H1 (cell line): Measurements from ENCODE around the gene ZNF48. TPM values are rescaled to one million over a fixed set of nuclear protein-coding genes. Genes with fewer than 3 reads are reported as not detected.
A peak's percentile ranks its signal among the peaks of the same experiment; 100 is the strongest.

Source experiments
- CTCF ChIA-PET: fragments of 300-600 bp; sonication (Branson Sonifier 250); formaldehyde crosslinking; loops from one replicate; lab custom pipeline; 2021; ENCODE audit not compliant: partially characterized antibody; lab: Charles Lee
- POLR2A ChIA-PET: fragments of 300-600 bp; sonication (Branson Sonifier 250); formaldehyde crosslinking; loops from one replicate; lab custom pipeline; 2021; ENCODE audit warnings: inconsistent platforms; ENCODE audit not compliant: partially characterized antibody; lab: Charles Lee
- DNase-seq, 2 experiments: peaks; one replicate each; pipeline versions ENCODE4 v3.0.0 to v3.0.0-alpha.2; 2010 to 2022; ENCODE audit warnings: low spot score in 2 of 2, low read depth in 1 of 2, mixed read lengths in 1 of 2
- FAIRE-seq: peaks from 2 replicates; lab custom pipeline; 2011; peaks lifted over from hg19 to GRCh38; lab: Jason Lieb, UNC
- H2AFZ ChIP-seq: 2 replicates; pipeline ENCODE4 v1.8.1; 2012; ENCODE audit warnings: low read length, inconsistent platforms
- H2AK5ac ChIP-seq: 2 replicates; pipeline ENCODE4 v1.6.1; 2013; ENCODE audit warnings: low read depth, low read length
- H2BK120ac ChIP-seq: replicated peaks from 2 replicates; pipeline ENCODE3; 2013; ENCODE audit warnings: low read depth, low read length, inconsistent platforms
- H2BK12ac ChIP-seq: 2 replicates; pipeline ENCODE4 v1.6.1; 2013; ENCODE audit warnings: low read depth, low read length
- H2BK15ac ChIP-seq: 2 replicates; pipeline ENCODE4 v1.6.1; 2013; ENCODE audit warnings: low read length
- H2BK20ac ChIP-seq: 2 replicates; pipeline ENCODE4 v1.6.1; 2013; ENCODE audit warnings: low read length
- H2BK5ac ChIP-seq: 2 replicates; pipeline ENCODE4 v1.6.1; 2013; ENCODE audit warnings: low read depth, low read length
- H3K14ac ChIP-seq: 2 replicates; pipeline ENCODE4 v1.6.1; 2013; ENCODE audit warnings: inconsistent platforms; ENCODE audit not compliant: insufficient read length
- H3K18ac ChIP-seq: 2 replicates; pipeline ENCODE4 v1.6.1; 2013; ENCODE audit warnings: low read length; ENCODE audit errors: extremely low read depth
- H3K23ac ChIP-seq: 2 replicates; pipeline ENCODE4 v1.6.1; 2013; ENCODE audit warnings: inconsistent platforms; ENCODE audit not compliant: insufficient read length
- H3K23me2 ChIP-seq: 2 replicates; pipeline ENCODE4 v1.6.1; 2013; ENCODE audit warnings: low read depth, low read length
- H3K27ac ChIP-seq: 2 replicates; pipeline ENCODE4 v1.6.1; 2011; ENCODE audit warnings: low read depth, low read length, inconsistent platforms
- H3K27me3 ChIP-seq, 4 experiments: replicated peaks in 1 of 4; 1 replicate in 1 of 4; 2 replicates in 3 of 4; pipeline versions ENCODE4 v1.6.1 to v1.8.1; 2011 to 2013; ENCODE audit warnings: low read length in 3 of 4, mild to moderate bottlenecking in 3 of 4, inconsistent platforms in 2 of 4, mixed read lengths in 2 of 4, moderate library complexity in 1 of 4; ENCODE audit not compliant: control insufficient read depth in 3 of 4, insufficient read depth in 3 of 4; ENCODE audit errors: extremely low read depth in 1 of 4
- H3K36me3 ChIP-seq, 4 experiments: 2 replicates each; pipeline versions ENCODE4 v1.6.1 to v1.8.1; 2011 to 2013; ENCODE audit warnings: mild to moderate bottlenecking in 4 of 4, low read length in 3 of 4, moderate library complexity in 2 of 4, control low read depth in 1 of 4, inconsistent platforms in 1 of 4; ENCODE audit not compliant: insufficient read depth in 4 of 4, control insufficient read depth in 2 of 4
- H3K4ac ChIP-seq: replicated peaks from 2 replicates; pipeline ENCODE3; 2013; ENCODE audit warnings: low read length, low read depth, mixed read lengths, inconsistent platforms; ENCODE audit not compliant: insufficient read length
- H3K4me1 ChIP-seq, 4 experiments: replicated peaks in 1 of 4; 1 replicate in 1 of 4; 2 replicates in 3 of 4; pipeline versions ENCODE4 v1.6.1 to v1.8.1; 2011 to 2013; ENCODE audit warnings: low read length in 3 of 4, inconsistent platforms in 2 of 4, mixed read lengths in 1 of 4; ENCODE audit not compliant: insufficient read depth in 4 of 4, control insufficient read depth in 3 of 4
- H3K4me2 ChIP-seq, 2 experiments: 2 replicates each; pipeline versions ENCODE4 v1.6.1 to v1.8.1; 2011 to 2013; ENCODE audit warnings: low read depth in 2 of 2, low read length in 2 of 2, control low read depth in 1 of 2, inconsistent platforms in 1 of 2, mild to moderate bottlenecking in 1 of 2; ENCODE audit not compliant: insufficient read depth in 1 of 2
- H3K4me3 ChIP-seq, 4 experiments: fragments of 200-600, 300-600 bp in 1 of 4; sonication (generic), shearing (Covaris generic), sonication (Bioruptor Twin) in 1 of 4; 2 replicates each; pipeline versions ENCODE4 v1.5.1 to v1.8.1; 2011 to 2016; ENCODE audit warnings: low read length in 4 of 4, low read depth in 3 of 4, control low read depth in 2 of 4, inconsistent platforms in 2 of 4, mild to moderate bottlenecking in 2 of 4, mixed read lengths in 1 of 4, moderate library complexity in 1 of 4; ENCODE audit not compliant: insufficient read depth in 2 of 4; ENCODE audit errors: extremely low read depth in 1 of 4
- H3K56ac ChIP-seq: replicated peaks from 2 replicates; pipeline ENCODE3; 2013; ENCODE audit warnings: low read depth, mild to moderate bottlenecking, mixed read lengths, low read length, inconsistent platforms; ENCODE audit not compliant: insufficient read length
- H3K79me1 ChIP-seq: 2 replicates; pipeline ENCODE4 v1.6.1; 2013; ENCODE audit warnings: low read depth, low read length, control low read depth
- H3K79me2 ChIP-seq, 2 experiments: 2 replicates each; pipeline versions ENCODE4 v1.6.1 to v1.8.1; 2012 to 2013; ENCODE audit warnings: low read length in 2 of 2, mild to moderate bottlenecking in 2 of 2, inconsistent platforms in 1 of 2; ENCODE audit not compliant: insufficient read depth in 2 of 2, control insufficient read depth in 1 of 2
- H3K9ac ChIP-seq, 4 experiments: replicated peaks in 1 of 4; 1 replicate in 1 of 4; 2 replicates in 3 of 4; pipeline versions ENCODE4 v1.6.1 to v1.8.1; 2011 to 2013; ENCODE audit warnings: low read depth in 3 of 4, low read length in 3 of 4, control low read depth in 2 of 4, mild to moderate bottlenecking in 2 of 4, moderate library complexity in 2 of 4, inconsistent platforms in 1 of 4; ENCODE audit errors: extremely low read depth in 1 of 4
- H3K9me3 ChIP-seq, 2 experiments: 2 replicates each; pipeline versions ENCODE4 v1.6.1 to v1.8.1; 2012 to 2013; ENCODE audit warnings: mild to moderate bottlenecking in 2 of 2, moderate library complexity in 2 of 2, control low read depth in 1 of 2, inconsistent platforms in 1 of 2, low read depth in 1 of 2, low read length in 1 of 2, mixed read lengths in 1 of 2; ENCODE audit not compliant: insufficient read depth in 2 of 2
- H4K20me1 ChIP-seq, 2 experiments: replicated peaks in 1 of 2; 2 replicates each; pipeline versions ENCODE3 to v1.8.1; 2011 to 2013; ENCODE audit warnings: inconsistent platforms in 2 of 2, low read length in 2 of 2, mild to moderate bottlenecking in 1 of 2; ENCODE audit not compliant: insufficient read depth in 2 of 2, control insufficient read depth in 1 of 2
- H4K5ac ChIP-seq: 2 replicates; pipeline ENCODE4 v1.6.1; 2013; ENCODE audit warnings: low read length, low read depth, mixed read lengths, inconsistent platforms; ENCODE audit not compliant: insufficient read length
- H4K8ac ChIP-seq: 2 replicates; pipeline ENCODE4 v1.8.0; 2013; ENCODE audit warnings: mild to moderate bottlenecking, moderate library complexity, low read length, inconsistent platforms; ENCODE audit not compliant: insufficient read depth; ENCODE audit errors: extremely low read depth
- H4K91ac ChIP-seq: replicated peaks from 2 replicates; pipeline ENCODE3; 2013; ENCODE audit warnings: low read length, mixed read lengths, inconsistent platforms; ENCODE audit not compliant: insufficient read length
- CREB1 ChIP-seq: IDR thresholded peaks from 2 replicates; pipeline ENCODE4 v1.6.1; 2012; ENCODE audit warnings: inconsistent platforms
- JUN ChIP-seq: IDR thresholded peaks from 2 replicates; pipeline ENCODE4 v1.6.1; 2011; ENCODE audit warnings: low read depth, mild to moderate bottlenecking, improper control_type of control experiment, low read length
- KDM1A ChIP-seq: fragments of 200-600, 300-600 bp; sonication (generic); IDR thresholded peaks from 2 replicates; pipeline ENCODE4 v1.7.1; 2016; ENCODE audit warnings: mild to moderate bottlenecking, low read length, borderline replicate concordance
- NANOG ChIP-seq: IDR thresholded peaks from 2 replicates; pipeline ENCODE4 v1.6.1; 2011; ENCODE audit warnings: low read length, low read depth, mild to moderate bottlenecking, inconsistent platforms; ENCODE audit not compliant: insufficient read depth, poor library complexity, severe bottlenecking
- SRF ChIP-seq: IDR thresholded peaks from 2 replicates; pipeline ENCODE4 v1.6.1; 2011; ENCODE audit warnings: mild to moderate bottlenecking, low read depth, low read length, moderate library complexity
- TAF1 ChIP-seq: IDR thresholded peaks from 2 replicates; pipeline ENCODE4 v1.6.1; 2011; ENCODE audit warnings: mild to moderate bottlenecking, low read depth, low read length
- TCF12 ChIP-seq: IDR thresholded peaks from 2 replicates; pipeline ENCODE4 v1.6.1; 2011; ENCODE audit warnings: low read depth, mild to moderate bottlenecking, low read length
- WGBS, 2 experiments: shearing (Covaris generic) in 1 of 2; methylation state at CpG; one replicate each; pipeline versions ENCODE4 v1.1.6 to v1.1.7; 2013 to 2015; ENCODE audit warnings: low lambda C conversion rate in 2 of 2, mixed read lengths in 2 of 2, inconsistent platforms in 1 of 2, low coverage in 1 of 2, missing lambda C conversion rate in 1 of 2; ENCODE audit not compliant: insufficient replicate concordance in 2 of 2, insufficient coverage in 1 of 2, insufficient read length in 1 of 2; ENCODE audit errors: extremely low coverage in 1 of 2, missing lambda C conversion rate in 1 of 2; 5-methylcytosine and 5-hydroxymethylcytosine counted together
- polyA plus RNA-seq, 7 experiments: library from polyadenylated mRNA; depleted of rRNA in 3 of 7; stranded (reverse) in 5 of 7; unstranded in 2 of 7; fragments of >200 nt in 5 of 7; fragments of 200-250 nt in 2 of 7; gene quantifications; 1 replicate in 5 of 7; 2 replicates in 1 of 7; 4 replicates in 1 of 7; pipeline versions ENCODE4 v1.2.1 to v1.2.3, GENCODE V29; 2011 to 2013; ENCODE audit warnings: missing spikeins in 2 of 7, mixed read lengths in 2 of 7
- total RNA-seq: library from RNA; stranded (reverse); fragmentation: NEBNext Ultra II Directional; extraction: Animal tissue kit (Norgen Biotek cat#: 25700); gene quantifications from 2 replicates; pipeline ENCODE4 v1.2.1, GENCODE V29; 2021

Gene ZNF48
- total and polyA plus RNA-seq, 2 of the 8 experiments (the other 6 are each of a cell fraction or from before 2014, with no cell fraction given): 30.4 to 41.2 TPM

DNA sequence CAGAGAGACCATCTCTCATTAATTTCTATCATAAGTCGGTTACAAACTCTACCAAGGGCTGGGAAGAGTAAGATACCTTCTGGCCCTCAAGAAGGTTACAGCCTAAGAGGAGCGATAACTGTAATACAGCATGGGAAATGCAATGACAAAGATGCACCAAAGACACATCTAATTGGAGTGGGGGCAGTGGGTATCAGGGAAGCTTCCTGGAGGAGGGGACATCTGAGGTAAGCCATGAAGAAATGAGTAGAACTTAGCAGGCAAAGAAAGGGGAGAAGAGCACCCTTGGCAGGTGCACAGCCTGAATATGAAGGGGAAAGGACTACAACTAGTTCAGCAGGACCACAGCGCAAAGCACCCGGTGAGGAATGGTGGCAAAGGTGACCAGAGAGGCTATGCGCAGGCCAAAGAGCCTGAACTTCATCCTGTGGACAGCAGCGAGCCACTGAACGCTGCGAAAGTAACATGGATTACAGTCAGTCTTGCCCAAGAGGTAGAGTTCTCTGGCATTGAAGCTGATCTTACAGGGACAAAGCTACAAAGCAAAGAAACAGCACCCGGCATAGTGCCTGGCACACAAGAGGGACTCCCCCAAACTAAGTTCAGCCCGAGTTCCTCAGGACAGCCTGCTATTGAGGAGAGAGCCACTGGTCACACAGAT, 27.7 kb upstream of the ZNF48 start:
- peaks cover 10% of the 10 kb centered on the region for H3K79me1 ChIP-seq
- no peak overlapping the region for H2BK5ac ChIP-seq
- no peaks in the 10 kb centered on the region for H3K27me3 ChIP-seq
- H3K4ac ChIP-seq: no peak overlapping the region
- no peak overlapping the region for H2BK20ac ChIP-seq
- no peak overlapping the region for H3K18ac ChIP-seq
- ChIA-PET CTCF (interaction anchor here (0.7 to 1.1 kb wide), 3 partner anchors 21 to 261 kb away, joined by 3 to 4 read pairs (median 3); no protein-coding TSS in a partner anchor), POLR2A (interaction anchor here (0.8 to 6.9 kb wide), 5 partner anchors 10 to 53 kb away, joined by 3 to 79 read pairs (median 3); partner anchors contain the start of genes CD2BP2 and SEPTIN1)
- H3K36me3 ChIP-seq: 0 out of 8 replicates have a peak, but pooled peaks cover 0 to 4% (median 0%) of the 10 kb centered on the region in 4 experiments
- peak overlapping the region in 2 of 4 experiments; percentile 47 to 81; a peak in 3 of 8 replicates for H3K4me3 ChIP-seq
- H3K56ac ChIP-seq: no peak overlapping the region
- no peak overlapping the region for H2BK15ac ChIP-seq
- H2AK5ac ChIP-seq: no peak overlapping the region
- H2BK120ac ChIP-seq: no peak overlapping the region
- FAIRE-seq (no peak), DNase-seq (no peak)
- no peak overlapping the region for H3K23ac ChIP-seq
- H4K8ac ChIP-seq: no peak overlapping the region
- no peaks in the 10 kb centered on the region for H3K9me3 ChIP-seq
- H4K20me1 ChIP-seq: peaks cover 4 to 19% of the 10 kb centered on the region in 2 experiments
- peak overlapping the region in 1 of 4 experiments; percentile 28; a peak in 1 of 7 replicates for H3K9ac ChIP-seq
- WGBS, 2 experiments: 93% methylated on average over 10 of the region's 10 CpGs; no CpG with 5 or more reads in 1 of the 2 experiments
- peaks cover 10% of the 10 kb centered on the region; the same call in 1 of the 2 replicates for H3K23me2 ChIP-seq
- no peak overlapping the region for H3K27ac ChIP-seq
- H3K14ac ChIP-seq: no peak overlapping the region
- peaks cover 0 to 29% of the 10 kb centered on the region in 2 experiments; a peak in 2 of 4 replicates for H3K79me2 ChIP-seq
- peak overlapping the region; percentile 25 to 87 for H3K4me2 ChIP-seq
- no peak overlapping the region for H4K91ac ChIP-seq
- H4K5ac ChIP-seq: no peak overlapping the region
- no peak overlapping the region for H2AFZ ChIP-seq
- H3K4me1 ChIP-seq: peaks cover 0 to 17% (median 11%) of the 10 kb centered on the region in 4 experiments; a peak in 6 of 7 replicates
- H2BK12ac ChIP-seq: no peak overlapping the region
- TF ChIP-seq NANOG: no peak
- TF ChIP-seq TAF1: no peak
- no peak for TF ChIP-seq TCF12
- TF ChIP-seq JUN: no peak
- no peak for TF ChIP-seq CREB1
- TF ChIP-seq KDM1A: no peak
- no peak for TF ChIP-seq SRF
